KBM-7 (cell line): ENCODE data around the gene TSHZ1.
"Not testable (repeated sequence)": the region's sequence is repeated elsewhere in the genome, so short reads cannot be mapped to it uniquely, and the experiment has no call there.

Experiments
- DNase-seq: peaks from one replicate; pipeline ENCODE4 v3.0.0-alpha.2; 2015
- in situ Hi-C: fragments of 300-500 bp; cut with MboI; formaldehyde crosslinking; loops from 2 replicates; pipeline ENCODE4 v1.14.3; 2020; ENCODE audit warnings: low sequenced_read_pairs, low pct_unique_long_range_greater_than_20kb, mixed read lengths

The TSHZ1 gene

GRCh38 chr18:75178376-75178775 lies 32.2 kb upstream of the TSHZ1 start:
- in situ Hi-C loops: no loop called here
- DNase-seq: no peak

GRCh38 chr18:75179819-75180600 lies 30.6 kb upstream of the TSHZ1 start:
- in situ Hi-C loops: no loop called here
- DNase-seq: no peak

- in situ Hi-C loops: no loop called here
- DNase-seq: no peak
Measured at GRCh38 chr18:75183524-75183923, 27.1 kb upstream of the TSHZ1 start.

DNA sequence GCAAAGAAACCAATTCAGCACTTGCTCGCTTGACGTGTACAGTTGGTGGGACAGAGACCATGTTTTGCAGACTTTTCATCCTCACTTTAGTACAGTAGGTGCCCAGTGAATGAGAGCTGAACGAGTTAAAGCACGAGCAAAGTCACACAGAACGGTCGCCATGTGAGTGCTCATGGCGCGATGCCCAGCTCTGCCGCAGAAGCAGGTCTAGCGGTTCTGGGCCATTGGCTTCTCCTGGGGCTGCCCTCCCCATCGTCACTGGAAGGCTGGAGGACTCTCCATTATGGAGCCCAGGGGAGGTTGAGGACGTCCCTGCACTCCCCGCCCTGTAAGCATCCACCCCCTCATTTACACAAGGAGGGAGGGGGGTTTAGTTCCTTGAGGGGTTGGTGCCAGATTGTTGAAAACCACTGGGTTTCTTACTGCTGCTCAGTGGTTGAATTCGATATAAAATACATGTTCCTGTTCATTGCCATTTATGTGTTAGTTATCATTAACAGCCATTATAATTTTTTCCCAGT lies 26.6 kb upstream of the TSHZ1 start:
- in situ Hi-C loops: no loop called here
- DNase-seq: no peak

DNA sequence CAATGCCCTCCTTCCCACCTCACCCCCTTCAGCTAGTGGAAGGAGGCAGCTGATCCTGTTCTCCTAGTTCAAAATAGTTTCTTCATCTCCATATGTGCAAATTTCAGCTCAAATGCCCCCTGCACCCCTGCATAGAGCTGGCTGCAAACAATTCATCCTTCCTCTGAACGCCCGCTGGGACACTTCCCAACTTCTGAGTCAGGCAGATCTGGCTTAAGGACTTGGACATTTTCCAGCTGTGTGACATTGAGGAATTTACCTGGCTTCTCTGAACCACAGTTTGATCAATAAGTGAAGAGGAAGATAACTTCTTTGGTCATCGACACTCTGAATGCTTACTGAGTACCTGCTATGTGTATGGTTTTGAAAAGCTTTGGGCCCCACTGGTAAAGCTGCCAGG lies 25.1 kb upstream of the TSHZ1 start:
- in situ Hi-C loops: no loop called here
- DNase-seq: no peak

DNA sequence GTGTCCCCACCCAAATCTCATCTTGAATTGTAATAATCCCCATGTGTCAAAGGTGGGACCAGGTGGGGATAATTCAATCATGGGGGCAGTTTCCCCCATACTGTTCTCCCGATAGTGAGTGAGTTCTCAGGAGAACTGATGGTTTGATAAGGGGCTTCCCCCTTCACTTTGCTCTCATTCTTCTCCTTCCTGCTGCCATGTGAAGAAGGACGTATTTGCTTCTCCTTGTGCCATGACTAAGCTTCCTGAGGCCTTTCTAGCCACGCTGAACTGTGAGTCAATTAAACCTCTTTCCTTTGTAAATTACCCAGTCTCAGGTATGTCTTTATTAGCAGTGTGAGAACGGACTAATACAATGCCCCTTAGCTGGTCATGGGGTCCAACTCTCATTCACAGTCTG lies 22.9 kb upstream of the TSHZ1 start:
- in situ Hi-C loops, DNase-seq: not testable (repeated sequence)

DNA sequence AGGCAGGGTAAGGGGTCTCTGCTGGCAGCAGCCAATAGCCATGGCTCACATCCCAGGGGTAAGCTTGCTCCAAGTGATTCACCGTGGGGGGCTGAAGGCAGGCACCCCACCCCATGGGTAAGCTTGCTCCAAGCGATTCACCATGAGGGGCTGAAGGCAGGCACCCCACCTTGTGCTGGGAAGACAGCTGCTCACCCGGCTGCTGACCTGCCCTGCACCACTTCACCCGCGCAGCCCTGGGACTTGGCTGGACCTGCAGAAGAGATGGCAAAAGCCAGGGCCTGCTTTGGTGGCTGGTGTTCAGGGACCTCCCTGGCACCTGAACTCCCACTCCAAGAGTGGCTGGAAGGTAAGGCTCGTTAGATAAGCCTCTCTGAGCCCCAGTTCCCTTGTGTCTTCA lies 20.9 kb upstream of the TSHZ1 start:
- DNase-seq: no peak
- in situ Hi-C loops: no loop called here

DNA sequence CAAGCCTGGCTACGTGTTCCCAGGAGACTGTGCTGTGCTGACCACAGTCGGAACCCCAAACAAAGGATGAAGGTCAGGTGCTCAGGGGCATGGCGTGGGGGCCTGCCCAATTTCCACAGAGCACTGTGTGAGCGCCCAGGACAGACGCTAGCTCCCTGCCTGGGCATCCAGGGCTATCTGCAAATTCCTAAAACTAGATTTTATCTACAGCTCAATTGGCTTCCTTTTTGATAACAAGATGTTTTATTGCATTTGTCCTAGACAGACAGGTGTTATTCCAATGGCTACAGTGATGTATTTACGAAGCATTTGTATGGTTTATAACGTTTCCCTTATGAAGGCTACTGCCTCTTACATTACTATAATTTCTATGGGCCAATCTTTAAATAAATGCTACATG lies 17.7 kb upstream of the TSHZ1 start:
- DNase-seq: no peak
- in situ Hi-C loops: no loop called here

GRCh38 chr18:75198036-75198435 lies 12.6 kb upstream of the TSHZ1 start:
- peak; percentile 24 for DNase-seq
- in situ Hi-C loops: no loop called here

- no peak for DNase-seq
- in situ Hi-C loops: no loop called here
Measured at GRCh38 chr18:75199327-75199726, 11.3 kb upstream of the TSHZ1 start.

DNA sequence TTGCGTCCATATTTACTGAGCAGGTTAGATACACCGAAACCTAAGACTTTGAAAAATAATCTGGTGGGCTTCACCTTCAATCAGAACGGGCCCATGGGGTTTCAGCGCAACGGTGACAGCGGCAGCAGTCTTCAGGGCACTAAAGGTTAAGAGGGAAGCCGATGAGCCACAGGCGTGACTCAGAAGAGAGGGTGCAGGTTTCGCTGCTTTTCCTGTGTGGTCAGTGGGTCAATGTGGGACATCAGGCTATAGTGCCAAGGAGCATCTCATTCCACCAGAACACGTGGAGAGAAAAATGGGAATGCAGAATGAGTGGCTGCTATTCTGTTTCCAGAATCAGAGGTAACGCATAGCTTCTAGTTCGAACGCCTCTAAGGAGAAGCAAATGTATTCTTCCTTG lies 10.5 kb upstream of the TSHZ1 start:
- in situ Hi-C loops: no loop called here

GRCh38 chr18:75200605-75201280 lies 9.9 kb upstream of the TSHZ1 start:
- peak; percentile 39 for DNase-seq
- in situ Hi-C loops: no loop called here

More for the DNA sequence above, 10.5 kb upstream of the TSHZ1 start:
- DNase-seq: no peak

DNA sequence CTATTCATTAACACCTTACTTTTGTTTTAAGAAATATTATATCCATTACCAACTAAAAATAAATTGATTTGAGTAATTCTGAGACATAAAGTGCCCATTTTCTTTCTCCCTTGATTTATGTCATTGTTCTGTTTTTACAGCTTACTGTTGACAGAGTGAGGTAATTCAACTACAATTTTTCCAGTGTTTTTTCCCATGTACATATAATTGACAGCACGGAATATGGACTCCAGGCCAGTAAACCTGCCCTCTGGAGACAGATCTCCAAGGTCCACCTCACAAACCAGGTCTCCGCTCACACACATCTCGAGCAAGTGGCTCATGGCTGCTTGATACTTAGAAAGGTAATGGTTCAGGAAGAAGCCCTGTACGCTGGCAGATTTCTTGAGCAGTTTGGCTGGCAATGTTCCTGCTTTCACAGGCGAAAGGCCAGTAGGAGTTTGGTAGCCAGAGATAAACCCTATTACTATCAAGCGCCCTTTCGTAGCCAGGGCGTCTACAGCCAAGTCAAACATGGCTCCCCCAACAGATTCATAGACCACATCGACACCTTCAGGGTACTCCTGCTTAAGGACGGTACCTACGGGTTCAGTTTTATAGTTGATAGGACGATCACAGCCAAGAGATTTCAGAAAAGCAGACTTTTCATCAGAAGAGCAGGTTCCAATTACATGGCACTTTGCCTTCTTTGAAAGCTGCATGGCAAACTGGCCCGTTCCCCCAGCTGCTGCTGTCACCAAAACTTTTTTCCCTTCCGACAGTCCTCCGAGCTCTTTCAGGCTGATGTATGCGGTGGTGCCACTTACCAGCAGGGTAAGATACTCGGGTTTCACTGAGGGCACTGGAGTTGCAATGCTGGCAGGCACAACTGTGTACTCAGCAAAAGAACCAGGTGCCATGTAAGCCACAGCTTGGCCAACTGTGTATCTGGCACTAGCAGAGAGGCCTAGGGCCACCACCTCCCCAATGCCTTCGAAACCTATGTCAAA lies 9.0 kb upstream of the TSHZ1 start:
- in situ Hi-C loops: no loop called here
- no peak for DNase-seq

DNA sequence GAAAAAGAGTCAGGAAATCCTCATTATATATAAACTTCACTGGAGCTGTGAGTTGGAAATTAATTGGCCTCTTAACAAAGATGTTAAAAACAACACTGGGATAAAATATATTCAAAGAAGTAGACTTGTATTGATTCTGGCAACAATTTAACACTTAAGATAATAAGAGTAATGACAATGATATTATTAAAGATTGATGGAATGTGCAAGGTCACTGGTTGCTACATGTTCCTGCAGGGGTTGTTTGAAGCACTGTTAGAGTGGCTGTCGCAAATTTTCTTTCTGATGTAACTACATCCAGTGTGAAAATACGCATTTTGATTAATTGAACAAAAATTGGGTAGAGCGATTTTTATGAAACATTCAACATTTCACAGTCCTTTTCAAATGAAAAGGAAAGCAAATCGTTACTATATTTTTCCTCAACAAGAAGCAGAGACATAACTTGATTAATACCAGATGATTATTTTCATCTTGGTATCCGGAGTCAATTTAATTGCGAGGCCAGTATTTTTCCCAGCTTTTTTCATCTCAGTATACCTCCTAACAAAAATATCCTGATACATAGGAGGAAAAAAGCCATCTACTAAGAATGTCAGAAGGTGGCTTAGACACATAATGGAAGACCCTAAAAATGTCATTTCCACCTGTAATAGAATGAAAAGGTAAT lies 7.8 kb upstream of the TSHZ1 start:
- in situ Hi-C loops: no loop called here
- no peak for DNase-seq

DNA sequence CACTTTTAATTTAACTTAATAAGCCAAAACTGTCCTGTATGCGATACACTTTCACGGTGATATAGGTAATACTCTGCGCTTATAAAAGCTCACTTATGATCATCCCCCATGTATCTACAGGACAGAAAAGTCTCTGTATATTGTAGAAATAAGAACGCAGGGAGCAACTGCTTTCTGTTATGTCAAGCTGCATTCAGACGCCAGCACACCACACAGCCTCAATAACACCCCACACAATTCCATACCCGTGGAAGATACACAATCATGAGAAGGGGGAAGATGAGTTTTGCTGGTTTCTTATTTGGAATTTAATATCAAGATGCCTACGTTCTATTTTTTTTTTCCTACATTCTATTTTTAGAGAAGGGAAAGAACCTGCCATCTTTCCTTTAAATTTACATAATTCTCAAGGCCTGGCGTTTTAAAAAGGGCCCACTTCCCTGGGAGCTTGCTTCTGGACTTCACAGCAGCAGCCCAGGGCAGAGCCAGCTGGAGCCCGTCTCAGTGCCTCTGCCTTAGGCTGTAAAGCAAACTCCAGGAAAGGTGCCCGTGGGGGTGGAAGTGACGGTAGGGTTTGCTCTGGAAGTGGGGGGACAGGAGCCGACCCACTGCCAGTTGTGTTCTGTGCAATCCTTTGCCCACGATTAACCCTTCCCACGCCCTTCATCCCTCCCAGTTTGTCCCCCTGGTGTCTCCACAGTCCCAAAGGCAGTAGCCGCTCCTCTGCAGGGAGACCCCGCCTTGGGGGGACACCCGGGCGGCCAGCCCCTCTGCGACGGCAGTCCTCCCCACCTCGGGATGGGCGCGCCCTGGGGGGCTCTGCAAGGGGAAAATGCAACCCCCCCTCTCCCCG lies 7.0 kb upstream of the TSHZ1 start:
- DNase-seq: no peak
- in situ Hi-C loops: no loop called here

DNA sequence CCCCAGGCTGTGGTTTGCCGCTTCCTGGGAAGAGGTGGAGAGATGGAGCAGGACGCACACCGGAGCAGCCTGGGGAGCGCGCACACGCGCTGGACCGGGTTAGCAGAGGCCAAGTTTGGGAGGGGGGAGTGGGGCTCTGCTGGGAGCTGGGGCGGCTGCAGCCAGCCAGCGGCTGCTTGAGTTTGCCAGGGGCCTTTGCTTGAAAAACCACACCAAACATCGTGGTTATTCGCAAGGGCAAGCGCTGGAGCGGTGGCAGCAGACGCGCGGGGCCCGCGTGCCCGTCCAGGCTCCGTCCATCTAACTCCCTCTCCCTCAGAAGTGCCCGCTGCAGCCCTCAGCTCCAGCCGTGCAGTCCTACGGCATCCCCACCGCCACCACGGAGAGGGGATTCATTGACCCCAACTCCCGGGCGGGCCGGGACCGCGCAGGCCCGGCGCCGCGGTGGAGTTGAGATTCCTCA lies 6.3 kb upstream of the TSHZ1 start:
- DNase-seq: no peak
- in situ Hi-C loops: no loop called here

- in situ Hi-C loops: no loop called here
- DNase-seq: no peak
Measured at GRCh38 chr18:75204732-75205513, 5.7 kb upstream of the TSHZ1 start.
